AG04450 (cell line): ENCODE results near the gene FAM32A. TPM values are rescaled to one million over a fixed set of nuclear protein-coding genes. Genes with fewer than 3 reads are reported as not detected.

ENCODE experiments used
- CTCF ChIA-PET: fragments of 300-600, 350-600 bp; formaldehyde crosslinking; extraction: SDS; loops from one replicate; lab custom pipeline; 2022; ENCODE audit warnings: antibody characterized with exemption, inconsistent platforms; lab: Charles Lee
- POLR2A ChIA-PET: fragments of 350-600 bp; formaldehyde crosslinking; extraction: SDS; loops from one replicate; lab custom pipeline; 2021; ENCODE audit warnings: antibody characterized with exemption, inconsistent platforms; lab: Yijun Ruan, JAX
- DNase-seq: peaks from one replicate; pipeline ENCODE4 v3.0.0-alpha.2; 2011; ENCODE audit warnings: low read depth, low spot score
- H3K27ac ChIP-seq: one replicate; pipeline ENCODE4 v1.5.1; 2012; ENCODE audit warnings: low read depth, low read length, control low read depth
- H3K27me3 ChIP-seq: one replicate; pipeline ENCODE4 v1.6.0; 2012; ENCODE audit warnings: low read length; ENCODE audit not compliant: control insufficient read depth, insufficient read depth
- H3K4me3 ChIP-seq: 2 replicates; pipeline ENCODE4 v1.5.1; 2011; ENCODE audit warnings: mild to moderate bottlenecking, low read depth, low read length, control low read depth
- H3K9me3 ChIP-seq: 2 replicates; pipeline ENCODE4 v1.5.1; 2012; ENCODE audit warnings: low read length; ENCODE audit not compliant: control insufficient read depth, insufficient read depth
- polyA plus RNA-seq: library from polyadenylated mRNA; depleted of rRNA; stranded (reverse); fragments of >200 nt; gene quantifications from 2 replicates; pipeline ENCODE4 v1.2.3, GENCODE V29; 2011
- TF ChIP-seq, protein P1 (sequence below): IDR thresholded peaks from 2 replicates; pipeline ENCODE4 v1.5.1; 2011; ENCODE audit warnings: low read depth, low read length, control low read depth, inconsistent platforms

The FAM32A gene
- polyA plus RNA-seq, 1 experiment: 177 TPM

DNA sequence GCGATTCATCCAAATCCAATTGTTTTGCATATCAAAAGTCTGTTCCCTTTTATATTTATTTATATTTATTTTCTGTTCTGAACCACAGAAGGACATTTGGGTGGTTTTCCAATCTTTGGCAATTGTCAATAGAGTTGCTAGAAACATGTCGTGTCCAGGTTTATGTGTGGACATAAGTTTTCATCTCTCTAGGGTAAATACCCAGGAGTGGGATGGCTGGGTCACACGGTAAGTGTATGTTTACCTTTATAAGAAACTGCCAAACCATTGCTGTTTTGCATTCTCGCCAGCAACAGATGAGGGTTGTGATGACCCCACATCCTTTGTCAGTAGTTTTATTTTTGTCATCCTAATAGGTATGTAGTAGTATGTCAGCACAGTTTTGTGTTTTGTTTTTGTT, 25.0 kb downstream of the FAM32A start:
- no peak overlapping the region for H3K4me3 ChIP-seq
- no peaks in the 10 kb centered on the region for H3K27me3 ChIP-seq
- TF ChIP-seq, protein P1, sequence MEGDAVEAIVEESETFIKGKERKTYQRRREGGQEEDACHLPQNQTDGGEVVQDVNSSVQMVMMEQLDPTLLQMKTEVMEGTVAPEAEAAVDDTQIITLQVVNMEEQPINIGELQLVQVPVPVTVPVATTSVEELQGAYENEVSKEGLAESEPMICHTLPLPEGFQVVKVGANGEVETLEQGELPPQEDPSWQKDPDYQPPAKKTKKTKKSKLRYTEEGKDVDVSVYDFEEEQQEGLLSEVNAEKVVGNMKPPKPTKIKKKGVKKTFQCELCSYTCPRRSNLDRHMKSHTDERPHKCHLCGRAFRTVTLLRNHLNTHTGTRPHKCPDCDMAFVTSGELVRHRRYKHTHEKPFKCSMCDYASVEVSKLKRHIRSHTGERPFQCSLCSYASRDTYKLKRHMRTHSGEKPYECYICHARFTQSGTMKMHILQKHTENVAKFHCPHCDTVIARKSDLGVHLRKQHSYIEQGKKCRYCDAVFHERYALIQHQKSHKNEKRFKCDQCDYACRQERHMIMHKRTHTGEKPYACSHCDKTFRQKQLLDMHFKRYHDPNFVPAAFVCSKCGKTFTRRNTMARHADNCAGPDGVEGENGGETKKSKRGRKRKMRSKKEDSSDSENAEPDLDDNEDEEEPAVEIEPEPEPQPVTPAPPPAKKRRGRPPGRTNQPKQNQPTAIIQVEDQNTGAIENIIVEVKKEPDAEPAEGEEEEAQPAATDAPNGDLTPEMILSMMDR: no peak
- ChIA-PET CTCF (interaction anchor here (1.6 kb wide), 1 partner anchor 172 kb away, joined by 8 read pairs; no protein-coding TSS in a partner anchor), POLR2A (no interaction called here)
- no peak overlapping the region for H3K27ac ChIP-seq
- peaks cover 5% of the 10 kb centered on the region; the same call in 1 of the 2 replicates for H3K9me3 ChIP-seq
- DNase-seq: no peak

DNA sequence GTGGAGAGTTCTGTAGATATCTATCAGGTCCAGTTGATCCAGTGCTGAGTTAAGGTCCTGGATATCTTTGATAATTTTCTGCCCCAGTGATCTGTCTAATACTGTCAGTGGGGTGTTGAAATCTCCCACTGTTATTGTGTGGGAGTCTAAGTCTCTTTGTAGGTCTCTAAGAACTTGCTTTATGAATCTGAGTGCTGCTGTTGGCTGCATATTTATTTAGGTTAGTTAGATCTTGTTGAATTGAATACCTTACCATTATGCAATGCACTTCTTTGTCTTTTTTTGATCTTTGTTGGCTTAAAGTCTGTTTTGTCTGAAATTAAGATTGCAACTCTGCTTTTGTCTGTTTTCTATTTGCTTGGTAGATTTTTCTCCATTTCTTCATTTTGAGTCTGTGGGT, 27.9 kb downstream of the FAM32A start:
- Histone ChIP-seq H3K9me3 (peaks cover 7% of the 10 kb centered on the region), H3K27ac (no peak overlapping the region), H3K4me3 (no peak overlapping the region), H3K27me3 (no peaks in the 10 kb centered on the region)
- TF ChIP-seq, protein P1: no peak
- DNase-seq: no peak
- ChIA-PET POLR2A (no interaction called here), CTCF (interaction anchor here (2.1 kb wide), 1 partner anchor 170 kb away, joined by 8 read pairs; no protein-coding TSS in a partner anchor)

DNA sequence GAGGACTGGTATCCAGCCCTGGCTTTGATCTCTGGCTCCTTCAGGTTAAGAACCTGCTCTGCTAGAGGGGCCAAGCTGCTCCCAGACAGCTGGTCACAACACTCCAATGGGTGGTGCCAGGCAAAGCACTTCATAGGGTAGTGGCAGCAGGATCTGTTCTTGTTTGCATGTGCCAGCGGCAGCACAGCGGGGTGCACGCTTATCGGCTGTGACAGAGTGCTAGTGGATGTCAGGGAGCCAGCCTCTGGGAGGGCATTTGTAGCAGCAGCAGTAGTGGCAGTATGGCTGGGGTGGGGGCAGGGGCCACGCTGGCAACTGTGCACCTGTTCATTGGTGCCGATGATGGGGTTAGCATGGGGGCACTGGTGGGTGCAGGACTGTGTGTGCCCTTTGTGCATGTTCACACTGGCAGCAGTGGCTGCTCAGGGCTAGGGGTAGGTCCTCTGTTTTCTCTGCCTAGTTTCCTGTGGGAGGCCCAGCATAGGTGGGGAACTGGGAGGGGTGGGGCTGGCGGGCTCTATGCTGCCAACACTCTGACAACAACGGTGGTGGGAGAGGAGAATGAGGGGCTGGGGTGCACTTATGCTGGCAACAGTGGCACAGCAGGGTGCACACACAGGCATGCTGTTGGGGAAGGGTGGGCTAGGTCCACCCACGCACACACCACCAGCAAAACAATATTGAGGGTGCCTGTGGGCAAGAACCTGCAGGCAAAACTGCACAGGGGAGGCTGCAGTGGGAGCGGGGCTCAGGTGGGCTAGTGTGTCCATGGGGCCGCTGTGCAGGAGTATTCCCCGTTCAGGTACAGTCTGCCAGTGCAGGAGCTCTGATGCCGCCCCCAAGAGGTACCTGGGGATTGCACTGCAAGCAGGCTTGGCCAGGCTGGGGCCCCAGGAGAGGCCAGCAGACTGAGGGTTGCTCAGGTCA, 31.8 kb downstream of the FAM32A start:
- Histone ChIP-seq H3K4me3 (no peak overlapping the region), H3K27ac (no peak overlapping the region), H3K9me3 (peaks cover 28% of the 10 kb centered on the region), H3K27me3 (no peaks in the 10 kb centered on the region)
- no peak for DNase-seq
- TF ChIP-seq, protein P1: no peak
- POLR2A ChIA-PET: no interaction called here
- CTCF ChIA-PET: interaction anchor here (0.6 kb wide), 1 partner anchor 31 kb away, joined by 3 read pairs; no protein-coding TSS in a partner anchor

DNA sequence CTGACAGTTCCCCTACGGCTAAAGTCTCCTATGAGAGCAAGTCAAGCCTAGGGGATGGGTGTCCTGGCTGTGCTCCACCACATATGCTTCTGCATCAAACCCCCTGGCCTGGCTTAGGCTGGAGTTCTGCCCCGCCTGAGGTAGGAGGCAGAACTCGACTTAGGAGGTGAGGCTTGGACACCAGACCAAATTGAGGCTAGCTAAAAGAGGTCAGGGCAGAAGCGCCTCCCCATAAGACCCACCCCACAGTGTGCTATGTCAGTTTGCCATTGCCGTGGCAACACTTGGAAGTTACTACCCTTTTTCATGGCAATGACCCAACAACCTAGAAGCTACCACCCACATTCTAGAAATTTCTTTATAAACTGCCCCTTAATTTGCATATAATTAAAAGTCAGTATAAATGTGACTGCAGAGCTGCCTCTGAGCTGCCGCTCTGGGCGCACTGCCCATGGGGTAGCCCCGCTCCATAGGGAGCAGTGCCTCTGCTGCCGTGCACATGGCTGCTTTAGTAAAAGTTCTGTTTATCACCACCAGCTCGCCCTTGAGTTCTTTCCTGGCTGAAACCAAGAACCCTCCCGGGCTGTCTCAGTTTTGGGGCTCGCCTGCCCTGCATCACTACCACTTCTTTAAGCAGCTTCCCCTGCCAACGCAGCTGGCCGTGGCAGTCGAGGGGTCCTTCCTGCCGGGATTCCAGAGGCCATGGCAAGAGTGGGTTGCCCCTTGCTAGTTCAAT, 32.7 kb downstream of the FAM32A start:
- no peak overlapping the region for H3K4me3 ChIP-seq
- ChIA-PET CTCF (interaction anchor here (0.5 to 0.6 kb wide), 2 partner anchors 95 to 554 kb away, joined by 3 read pairs; no protein-coding TSS in a partner anchor), POLR2A (no interaction called here)
- peaks cover 32% of the 10 kb centered on the region for H3K9me3 ChIP-seq
- no peaks in the 10 kb centered on the region for H3K27me3 ChIP-seq
- DNase-seq: no peak
- H3K27ac ChIP-seq: no peak overlapping the region
- TF ChIP-seq, protein P1: no peak
